H1 (cell line): ENCODE results near the gene SPATA32. TPM values are rescaled to one million over a fixed set of nuclear protein-coding genes. Genes with fewer than 3 reads are reported as not detected.

Experiments
- CTCF ChIA-PET: fragments of 300-600 bp; sonication (Branson Sonifier 250); formaldehyde crosslinking; loops from one replicate; lab custom pipeline; 2021; ENCODE audit not compliant: partially characterized antibody; lab: Charles Lee
- POLR2A ChIA-PET: fragments of 300-600 bp; sonication (Branson Sonifier 250); formaldehyde crosslinking; loops from one replicate; lab custom pipeline; 2021; ENCODE audit warnings: inconsistent platforms; ENCODE audit not compliant: partially characterized antibody; lab: Charles Lee
- DNase-seq, 2 experiments: peaks; one replicate each; pipeline versions ENCODE4 v3.0.0 to v3.0.0-alpha.2; 2010 to 2022; ENCODE audit warnings: low spot score in 2 of 2, low read depth in 1 of 2, mixed read lengths in 1 of 2
- FAIRE-seq: peaks from 2 replicates; lab custom pipeline; 2011; peaks lifted over from hg19 to GRCh38; lab: Jason Lieb, UNC
- H2AFZ ChIP-seq: 2 replicates; pipeline ENCODE4 v1.8.1; 2012; ENCODE audit warnings: low read length, inconsistent platforms
- H2AK5ac ChIP-seq: 2 replicates; pipeline ENCODE4 v1.6.1; 2013; ENCODE audit warnings: low read depth, low read length
- H2BK120ac ChIP-seq: replicated peaks from 2 replicates; pipeline ENCODE3; 2013; ENCODE audit warnings: low read depth, low read length, inconsistent platforms
- H2BK12ac ChIP-seq: 2 replicates; pipeline ENCODE4 v1.6.1; 2013; ENCODE audit warnings: low read depth, low read length
- H2BK15ac ChIP-seq: 2 replicates; pipeline ENCODE4 v1.6.1; 2013; ENCODE audit warnings: low read length
- H2BK20ac ChIP-seq: 2 replicates; pipeline ENCODE4 v1.6.1; 2013; ENCODE audit warnings: low read length
- H2BK5ac ChIP-seq: 2 replicates; pipeline ENCODE4 v1.6.1; 2013; ENCODE audit warnings: low read depth, low read length
- H3K14ac ChIP-seq: 2 replicates; pipeline ENCODE4 v1.6.1; 2013; ENCODE audit warnings: inconsistent platforms; ENCODE audit not compliant: insufficient read length
- H3K18ac ChIP-seq: 2 replicates; pipeline ENCODE4 v1.6.1; 2013; ENCODE audit warnings: low read length; ENCODE audit errors: extremely low read depth
- H3K23ac ChIP-seq: 2 replicates; pipeline ENCODE4 v1.6.1; 2013; ENCODE audit warnings: inconsistent platforms; ENCODE audit not compliant: insufficient read length
- H3K23me2 ChIP-seq: 2 replicates; pipeline ENCODE4 v1.6.1; 2013; ENCODE audit warnings: low read depth, low read length
- H3K27ac ChIP-seq: 2 replicates; pipeline ENCODE4 v1.6.1; 2011; ENCODE audit warnings: low read depth, low read length, inconsistent platforms
- H3K27me3 ChIP-seq, 4 experiments: replicated peaks in 1 of 4; 1 replicate in 1 of 4; 2 replicates in 3 of 4; pipeline versions ENCODE4 v1.6.1 to v1.8.1; 2011 to 2013; ENCODE audit warnings: low read length in 3 of 4, mild to moderate bottlenecking in 3 of 4, inconsistent platforms in 2 of 4, mixed read lengths in 2 of 4, moderate library complexity in 1 of 4; ENCODE audit not compliant: control insufficient read depth in 3 of 4, insufficient read depth in 3 of 4; ENCODE audit errors: extremely low read depth in 1 of 4
- H3K36me3 ChIP-seq, 4 experiments: 2 replicates each; pipeline versions ENCODE4 v1.6.1 to v1.8.1; 2011 to 2013; ENCODE audit warnings: mild to moderate bottlenecking in 4 of 4, low read length in 3 of 4, moderate library complexity in 2 of 4, control low read depth in 1 of 4, inconsistent platforms in 1 of 4; ENCODE audit not compliant: insufficient read depth in 4 of 4, control insufficient read depth in 2 of 4
- H3K4ac ChIP-seq: replicated peaks from 2 replicates; pipeline ENCODE3; 2013; ENCODE audit warnings: low read length, low read depth, mixed read lengths, inconsistent platforms; ENCODE audit not compliant: insufficient read length
- H3K4me1 ChIP-seq, 4 experiments: replicated peaks in 1 of 4; 1 replicate in 1 of 4; 2 replicates in 3 of 4; pipeline versions ENCODE4 v1.6.1 to v1.8.1; 2011 to 2013; ENCODE audit warnings: low read length in 3 of 4, inconsistent platforms in 2 of 4, mixed read lengths in 1 of 4; ENCODE audit not compliant: insufficient read depth in 4 of 4, control insufficient read depth in 3 of 4
- H3K4me2 ChIP-seq, 2 experiments: 2 replicates each; pipeline versions ENCODE4 v1.6.1 to v1.8.1; 2011 to 2013; ENCODE audit warnings: low read depth in 2 of 2, low read length in 2 of 2, control low read depth in 1 of 2, inconsistent platforms in 1 of 2, mild to moderate bottlenecking in 1 of 2; ENCODE audit not compliant: insufficient read depth in 1 of 2
- H3K4me3 ChIP-seq, 4 experiments: fragments of 200-600, 300-600 bp in 1 of 4; sonication (generic), shearing (Covaris generic), sonication (Bioruptor Twin) in 1 of 4; 2 replicates each; pipeline versions ENCODE4 v1.5.1 to v1.8.1; 2011 to 2016; ENCODE audit warnings: low read length in 4 of 4, low read depth in 3 of 4, control low read depth in 2 of 4, inconsistent platforms in 2 of 4, mild to moderate bottlenecking in 2 of 4, mixed read lengths in 1 of 4, moderate library complexity in 1 of 4; ENCODE audit not compliant: insufficient read depth in 2 of 4; ENCODE audit errors: extremely low read depth in 1 of 4
- H3K56ac ChIP-seq: replicated peaks from 2 replicates; pipeline ENCODE3; 2013; ENCODE audit warnings: low read depth, mild to moderate bottlenecking, mixed read lengths, low read length, inconsistent platforms; ENCODE audit not compliant: insufficient read length
- H3K79me1 ChIP-seq: 2 replicates; pipeline ENCODE4 v1.6.1; 2013; ENCODE audit warnings: low read depth, low read length, control low read depth
- H3K79me2 ChIP-seq, 2 experiments: 2 replicates each; pipeline versions ENCODE4 v1.6.1 to v1.8.1; 2012 to 2013; ENCODE audit warnings: low read length in 2 of 2, mild to moderate bottlenecking in 2 of 2, inconsistent platforms in 1 of 2; ENCODE audit not compliant: insufficient read depth in 2 of 2, control insufficient read depth in 1 of 2
- H3K9ac ChIP-seq, 4 experiments: replicated peaks in 1 of 4; 1 replicate in 1 of 4; 2 replicates in 3 of 4; pipeline versions ENCODE4 v1.6.1 to v1.8.1; 2011 to 2013; ENCODE audit warnings: low read depth in 3 of 4, low read length in 3 of 4, control low read depth in 2 of 4, mild to moderate bottlenecking in 2 of 4, moderate library complexity in 2 of 4, inconsistent platforms in 1 of 4; ENCODE audit errors: extremely low read depth in 1 of 4
- H3K9me3 ChIP-seq, 2 experiments: 2 replicates each; pipeline versions ENCODE4 v1.6.1 to v1.8.1; 2012 to 2013; ENCODE audit warnings: mild to moderate bottlenecking in 2 of 2, moderate library complexity in 2 of 2, control low read depth in 1 of 2, inconsistent platforms in 1 of 2, low read depth in 1 of 2, low read length in 1 of 2, mixed read lengths in 1 of 2; ENCODE audit not compliant: insufficient read depth in 2 of 2
- H4K20me1 ChIP-seq, 2 experiments: replicated peaks in 1 of 2; 2 replicates each; pipeline versions ENCODE3 to v1.8.1; 2011 to 2013; ENCODE audit warnings: inconsistent platforms in 2 of 2, low read length in 2 of 2, mild to moderate bottlenecking in 1 of 2; ENCODE audit not compliant: insufficient read depth in 2 of 2, control insufficient read depth in 1 of 2
- H4K5ac ChIP-seq: 2 replicates; pipeline ENCODE4 v1.6.1; 2013; ENCODE audit warnings: low read length, low read depth, mixed read lengths, inconsistent platforms; ENCODE audit not compliant: insufficient read length
- H4K8ac ChIP-seq: 2 replicates; pipeline ENCODE4 v1.8.0; 2013; ENCODE audit warnings: mild to moderate bottlenecking, moderate library complexity, low read length, inconsistent platforms; ENCODE audit not compliant: insufficient read depth; ENCODE audit errors: extremely low read depth
- H4K91ac ChIP-seq: replicated peaks from 2 replicates; pipeline ENCODE3; 2013; ENCODE audit warnings: low read length, mixed read lengths, inconsistent platforms; ENCODE audit not compliant: insufficient read length
- HDAC2 ChIP-seq, 2 experiments: fragments of 300-600 bp in 1 of 2; sonication (generic) in 1 of 2; IDR thresholded peaks; 2 replicates each; pipeline ENCODE4 v1.6.1; 2011 to 2012; ENCODE audit warnings: low read depth in 2 of 2, low read length in 2 of 2, mild to moderate bottlenecking in 2 of 2, moderate library complexity in 2 of 2, borderline replicate concordance in 1 of 2, inconsistent platforms in 1 of 2
- HDAC6 ChIP-seq: IDR thresholded peaks from one replicate; pipeline ENCODE4 v1.7.1; 2012; ENCODE audit warnings: low read depth, mild to moderate bottlenecking, inconsistent platforms, low read length, moderate library complexity
- MAFK ChIP-seq: IDR thresholded peaks from 2 replicates; pipeline ENCODE4 v1.6.1; 2012; ENCODE audit warnings: low read depth, mild to moderate bottlenecking, improper control_type of control experiment, low read length
- NRF1 ChIP-seq: IDR thresholded peaks from 2 replicates; pipeline ENCODE4 v1.6.1; 2011; ENCODE audit warnings: mild to moderate bottlenecking, low read depth, low read length, improper control_type of control experiment
- SIX5 ChIP-seq: IDR thresholded peaks from 2 replicates; pipeline ENCODE4 v1.6.1; 2011; ENCODE audit warnings: mild to moderate bottlenecking, low read depth, low read length
- ZNF274 ChIP-seq: IDR thresholded peaks from 2 replicates; pipeline ENCODE4 v1.7.0; 2012; ENCODE audit warnings: low read length, borderline replicate concordance; ENCODE audit errors: extremely low read depth
- WGBS, 2 experiments: shearing (Covaris generic) in 1 of 2; methylation state at CpG; one replicate each; pipeline versions ENCODE4 v1.1.6 to v1.1.7; 2013 to 2015; ENCODE audit warnings: low lambda C conversion rate in 2 of 2, mixed read lengths in 2 of 2, inconsistent platforms in 1 of 2, low coverage in 1 of 2, missing lambda C conversion rate in 1 of 2; ENCODE audit not compliant: insufficient replicate concordance in 2 of 2, insufficient coverage in 1 of 2, insufficient read length in 1 of 2; ENCODE audit errors: extremely low coverage in 1 of 2, missing lambda C conversion rate in 1 of 2; 5-methylcytosine and 5-hydroxymethylcytosine counted together
- polyA plus RNA-seq, 7 experiments: library from polyadenylated mRNA; depleted of rRNA in 3 of 7; stranded (reverse) in 5 of 7; unstranded in 2 of 7; fragments of >200 nt in 5 of 7; fragments of 200-250 nt in 2 of 7; gene quantifications; 1 replicate in 5 of 7; 2 replicates in 1 of 7; 4 replicates in 1 of 7; pipeline versions ENCODE4 v1.2.1 to v1.2.3, GENCODE V29; 2011 to 2013; ENCODE audit warnings: missing spikeins in 2 of 7, mixed read lengths in 2 of 7
- total RNA-seq: library from RNA; stranded (reverse); fragmentation: NEBNext Ultra II Directional; extraction: Animal tissue kit (Norgen Biotek cat#: 25700); gene quantifications from 2 replicates; pipeline ENCODE4 v1.2.1, GENCODE V29; 2021
- TF ChIP-seq, protein P1 (sequence below): IDR thresholded peaks from 2 replicates; pipeline ENCODE4 v1.6.1; 2012; ENCODE audit warnings: inconsistent platforms
- TF ChIP-seq, protein P2 (sequence below): IDR thresholded peaks from 2 replicates; pipeline ENCODE4 v1.6.1; 2012; ENCODE audit warnings: low read length, inconsistent platforms

SPATA32 gene
- total and polyA plus RNA-seq, 2 of the 8 experiments (the other 6 are each of a cell fraction or from before 2014, with no cell fraction given): 0.24 TPM; not detected in 1

DNA sequence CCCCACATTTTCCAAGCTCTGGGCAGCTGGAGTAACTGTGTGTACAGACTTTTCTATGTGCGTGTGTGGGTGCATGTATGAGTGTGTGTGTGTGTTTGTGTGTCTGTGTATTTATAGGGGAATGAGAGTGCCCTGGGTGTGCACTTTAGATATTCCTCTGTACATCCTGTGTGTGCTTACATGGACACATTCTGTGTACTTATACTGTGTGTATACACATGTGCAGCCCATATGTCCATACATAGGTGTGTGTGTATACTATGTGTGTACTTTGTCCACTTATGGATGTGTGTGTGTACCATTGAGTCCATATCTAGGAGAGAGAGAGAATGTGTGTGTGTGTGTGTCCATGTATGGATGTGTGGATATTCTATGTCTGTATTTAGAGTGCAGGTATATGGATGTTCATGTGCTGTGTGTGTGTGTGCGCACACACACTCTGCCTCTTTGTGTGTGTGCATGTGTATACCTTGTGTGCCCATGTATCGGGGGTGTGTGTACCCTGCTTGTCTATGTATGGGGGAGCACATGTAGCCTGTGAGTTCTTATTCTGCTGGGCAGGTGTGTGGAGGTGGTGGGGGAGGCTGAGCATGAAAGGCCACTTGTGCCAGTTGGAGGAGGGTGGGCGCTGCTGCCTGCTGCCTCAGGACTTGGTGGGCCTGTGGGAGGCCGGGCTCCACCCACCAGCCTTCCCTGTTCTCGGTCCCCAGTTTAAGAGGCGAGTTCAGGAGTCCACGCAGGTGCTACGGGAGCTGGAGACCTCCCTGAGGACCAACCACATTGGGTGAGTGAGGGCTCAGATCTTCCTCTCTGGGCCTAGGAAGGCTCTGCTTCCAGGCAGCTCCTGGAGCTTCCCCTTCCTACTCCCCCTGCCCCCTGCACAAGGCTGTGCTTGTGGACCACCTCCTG lies 29.1 kb downstream of the SPATA32 start:
- H3K4me1 ChIP-seq: peaks cover 8 to 33% (median 19%) of the 10 kb centered on the region in 4 experiments
- no peak overlapping the region for H2BK120ac ChIP-seq
- peaks cover 0 to 3% of the 10 kb centered on the region in 2 experiments for H4K20me1 ChIP-seq
- no peak overlapping the region for H3K4me3 ChIP-seq
- no peak overlapping the region for H4K91ac ChIP-seq
- H3K36me3 ChIP-seq: no peaks in the 10 kb centered on the region
- no peak for FAIRE-seq
- no peak overlapping the region for H3K4ac ChIP-seq
- no peak overlapping the region for H3K23ac ChIP-seq
- 92% methylated on average over 9 of the region's 9 CpGs; no CpG with 5 or more reads in 1 of the 2 experiments for WGBS, 2 experiments
- no peak overlapping the region for H3K18ac ChIP-seq
- H3K23me2 ChIP-seq: no peaks in the 10 kb centered on the region
- no peak overlapping the region for H4K8ac ChIP-seq
- no peak overlapping the region for H2BK12ac ChIP-seq
- H3K27ac ChIP-seq: no peak overlapping the region
- POLR2A ChIA-PET: interaction anchor here (1.1 to 2.5 kb wide), 3 partner anchors 11 to 84 kb away, joined by 3 to 18 read pairs (median 11); partner anchors contain the start of genes FMNL1 and HEXIM1
- no peaks in the 10 kb centered on the region for H3K79me1 ChIP-seq
- no peak overlapping the region for H2AFZ ChIP-seq
- H3K9ac ChIP-seq: no peak overlapping the region
- H2BK5ac ChIP-seq: no peak overlapping the region
- no peaks in the 10 kb centered on the region for H3K9me3 ChIP-seq
- no peak for DNase-seq
- no peaks in the 10 kb centered on the region for H3K79me2 ChIP-seq
- H3K4me2 ChIP-seq: no peak overlapping the region
- CTCF ChIA-PET: interaction anchor here (0.5 to 22.1 kb wide), 18 partner anchors 10 to 193 kb away, joined by 3 to 362 read pairs (median 8); partner anchors contain the start of genes ACBD4, FMNL1 and MAP3K14
- H4K5ac ChIP-seq: no peak overlapping the region
- no peak overlapping the region for H3K14ac ChIP-seq
- H2BK20ac ChIP-seq: no peak overlapping the region
- H2BK15ac ChIP-seq: 0 out of 2 replicates have a peak overlapping the region, but pooled peaks have one; percentile 4
- no peak overlapping the region for H3K56ac ChIP-seq
- peaks cover 0 to 7% (median 2%) of the 10 kb centered on the region in 4 experiments; a peak in 3 of 7 replicates for H3K27me3 ChIP-seq
- H2AK5ac ChIP-seq: 0 out of 2 replicates have a peak overlapping the region, but pooled peaks have one; percentile 17
- TF ChIP-seq NRF1 (no peak), SIX5 (no peak), MAFK (no peak), HDAC2 (IDR thresholded peaks at IDR 0.05; ENCODE audit: borderline replicate concordance in 1 of 2, low read depth in 2 of 2, low read length in 2 of 2) (no peak), HDAC6 (no peak), ZNF274 (no peak)
- TF ChIP-seq, protein P1, sequence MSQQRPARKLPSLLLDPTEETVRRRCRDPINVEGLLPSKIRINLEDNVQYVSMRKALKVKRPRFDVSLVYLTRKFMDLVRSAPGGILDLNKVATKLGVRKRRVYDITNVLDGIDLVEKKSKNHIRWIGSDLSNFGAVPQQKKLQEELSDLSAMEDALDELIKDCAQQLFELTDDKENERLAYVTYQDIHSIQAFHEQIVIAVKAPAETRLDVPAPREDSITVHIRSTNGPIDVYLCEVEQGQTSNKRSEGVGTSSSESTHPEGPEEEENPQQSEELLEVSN: no peak
- TF ChIP-seq, protein P2, sequence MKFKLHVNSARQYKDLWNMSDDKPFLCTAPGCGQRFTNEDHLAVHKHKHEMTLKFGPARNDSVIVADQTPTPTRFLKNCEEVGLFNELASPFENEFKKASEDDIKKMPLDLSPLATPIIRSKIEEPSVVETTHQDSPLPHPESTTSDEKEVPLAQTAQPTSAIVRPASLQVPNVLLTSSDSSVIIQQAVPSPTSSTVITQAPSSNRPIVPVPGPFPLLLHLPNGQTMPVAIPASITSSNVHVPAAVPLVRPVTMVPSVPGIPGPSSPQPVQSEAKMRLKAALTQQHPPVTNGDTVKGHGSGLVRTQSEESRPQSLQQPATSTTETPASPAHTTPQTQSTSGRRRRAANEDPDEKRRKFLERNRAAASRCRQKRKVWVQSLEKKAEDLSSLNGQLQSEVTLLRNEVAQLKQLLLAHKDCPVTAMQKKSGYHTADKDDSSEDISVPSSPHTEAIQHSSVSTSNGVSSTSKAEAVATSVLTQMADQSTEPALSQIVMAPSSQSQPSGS: no peak
